Activated CD4-positive, alpha-beta T cell treated with anti-CD3 and anti-CD28 coated beads, Interleukin-10, Interleukin-2, amounts not matched to agents 100 ng/mL and 50 ng/mL, durations not matched to agents 16 hours and 8 hours (primary cell): ENCODE measurements around the gene TCF4.

Experiments
- DNase-seq: peaks from one replicate; pipeline ENCODE4 v3.0.0-alpha.2; 2020

The TCF4 gene

DNA sequence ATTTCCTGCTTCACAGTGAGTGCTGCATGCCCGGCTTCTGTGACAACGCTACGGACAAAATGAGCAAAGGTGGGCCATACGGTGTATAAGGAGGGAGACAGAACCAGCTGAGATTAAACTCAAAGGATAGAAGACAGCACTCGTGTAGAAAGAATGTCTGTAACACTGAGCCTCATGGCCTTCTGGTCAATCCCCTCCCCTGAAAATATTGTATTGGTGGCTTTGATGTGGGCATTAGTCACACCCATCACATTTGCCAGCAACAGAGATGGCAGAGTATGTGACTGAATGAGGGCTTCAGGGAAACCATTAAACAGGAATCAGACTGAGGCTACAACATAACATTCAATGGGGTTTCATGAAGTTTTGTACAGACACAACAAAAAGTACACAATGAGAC lies 341.0 kb downstream of the TCF4 start:
- no peak for DNase-seq

DNA sequence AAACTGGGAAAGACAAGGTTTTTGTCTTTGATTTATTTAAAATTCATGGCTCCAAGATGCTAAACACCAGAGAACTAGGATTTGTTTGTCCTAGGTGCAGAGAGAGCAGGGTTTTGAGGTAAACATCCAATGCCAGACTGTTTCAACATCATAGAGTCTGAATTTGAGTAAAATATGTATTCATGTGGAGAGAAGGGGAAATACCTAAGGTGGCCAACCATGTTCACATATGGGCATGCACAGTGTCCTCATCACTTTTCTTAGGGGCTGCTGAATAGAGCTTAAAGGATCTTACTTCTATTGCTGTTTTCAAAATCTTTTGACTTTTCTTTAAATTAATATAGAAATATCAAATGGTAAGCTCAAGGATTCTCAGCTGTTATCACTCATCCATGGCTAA lies 341.7 kb downstream of the TCF4 start:
- DNase-seq: peak; percentile 40

- no peak for DNase-seq
These were observed 342.8 kb downstream of the TCF4 start for GRCh38 chr18:55245211-55245614.

GRCh38 chr18:55244546-55244945 lies 343.4 kb downstream of the TCF4 start:
- no peak for DNase-seq

GRCh38 chr18:55243857-55244256 lies 344.1 kb downstream of the TCF4 start:
- no peak for DNase-seq

GRCh38 chr18:55243255-55243654 lies 344.7 kb downstream of the TCF4 start:
- no peak for DNase-seq

- DNase-seq: peak; percentile 7
These were observed 347.0 kb downstream of the TCF4 start for GRCh38 chr18:55240978-55241377.

- no peak for DNase-seq
These were observed 348.3 kb downstream of the TCF4 start for GRCh38 chr18:55239740-55240139.

DNA sequence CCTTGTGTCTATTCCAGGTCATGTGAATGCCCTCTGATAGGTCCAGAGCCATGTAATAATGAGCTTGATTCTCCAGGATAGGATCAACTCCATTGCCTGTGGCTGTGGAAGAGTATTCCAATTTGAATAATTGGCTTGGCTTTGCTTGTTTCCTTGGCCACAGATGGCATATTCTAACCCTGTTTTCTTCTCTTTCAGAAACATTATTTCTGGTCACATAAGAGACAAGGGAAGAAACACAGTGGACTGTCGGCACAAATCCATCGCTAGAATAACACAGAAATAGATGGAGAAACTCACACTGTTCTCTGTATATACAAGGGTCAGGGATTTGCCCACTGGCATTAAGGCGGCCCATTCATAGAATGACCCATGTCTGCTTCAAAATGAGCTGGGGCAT lies 350.3 kb downstream of the TCF4 start:
- DNase-seq: no peak

DNA sequence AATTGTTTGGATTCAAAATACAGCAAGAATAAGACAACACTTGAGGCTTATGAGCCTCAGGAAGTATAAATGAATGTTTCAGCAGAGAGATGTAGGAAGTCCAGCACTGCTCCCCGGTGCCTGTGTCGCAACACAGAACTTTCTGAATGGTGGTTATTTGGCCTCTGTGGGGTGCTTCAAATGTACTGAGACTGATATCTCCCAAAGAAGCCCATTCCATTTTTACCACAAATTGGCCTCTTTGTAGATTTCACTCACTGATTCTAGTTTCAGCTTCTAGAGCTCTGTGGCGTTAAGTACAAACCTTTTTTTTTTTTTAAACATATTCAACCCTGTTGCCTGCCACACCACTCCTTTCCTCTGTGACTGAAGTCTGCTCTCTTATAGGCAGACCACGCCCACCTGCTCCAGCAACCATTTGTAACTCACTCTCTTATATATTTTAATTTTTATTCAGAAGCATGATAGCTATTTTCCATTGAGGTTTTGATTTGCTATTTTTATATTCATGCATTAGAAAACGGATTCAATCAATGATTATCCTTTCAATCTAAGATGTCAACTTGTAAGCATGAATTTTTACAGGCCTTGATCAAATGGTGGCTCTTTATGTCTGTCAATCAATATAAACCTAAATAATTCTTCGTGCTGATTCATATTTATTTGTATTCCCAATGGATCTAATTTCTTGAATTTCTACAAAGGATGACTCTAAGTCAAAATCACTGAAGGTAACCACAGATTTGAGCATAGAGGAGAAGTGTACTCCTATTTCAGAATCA lies 351.7 kb downstream of the TCF4 start:
- DNase-seq: peak; percentile 45

DNA sequence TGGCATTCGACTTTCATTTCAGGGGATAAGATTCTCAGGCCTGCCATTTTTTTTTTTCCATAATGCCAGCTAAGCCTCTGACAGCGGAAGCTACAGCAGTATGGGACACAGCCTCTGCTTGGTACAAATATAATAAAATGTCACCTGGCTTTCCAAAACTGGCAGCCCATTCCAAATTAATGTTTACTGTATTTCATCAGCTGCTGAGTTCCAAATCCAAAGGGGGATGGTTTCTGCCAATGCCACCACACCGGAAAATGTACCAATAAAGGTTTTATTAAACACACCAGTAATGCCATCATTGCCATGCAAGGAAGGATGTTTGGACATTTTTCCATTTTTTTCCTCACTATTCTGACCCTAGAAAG lies 352.9 kb downstream of the TCF4 start:
- no peak for DNase-seq

GRCh38 chr18:55234366-55235093 lies 353.5 kb downstream of the TCF4 start:
- peak; percentile 81 for DNase-seq

GRCh38 chr18:55233857-55234256 lies 354.1 kb downstream of the TCF4 start:
- DNase-seq: no peak

GRCh38 chr18:55232506-55232905 lies 355.5 kb downstream of the TCF4 start:
- DNase-seq: no peak

DNA sequence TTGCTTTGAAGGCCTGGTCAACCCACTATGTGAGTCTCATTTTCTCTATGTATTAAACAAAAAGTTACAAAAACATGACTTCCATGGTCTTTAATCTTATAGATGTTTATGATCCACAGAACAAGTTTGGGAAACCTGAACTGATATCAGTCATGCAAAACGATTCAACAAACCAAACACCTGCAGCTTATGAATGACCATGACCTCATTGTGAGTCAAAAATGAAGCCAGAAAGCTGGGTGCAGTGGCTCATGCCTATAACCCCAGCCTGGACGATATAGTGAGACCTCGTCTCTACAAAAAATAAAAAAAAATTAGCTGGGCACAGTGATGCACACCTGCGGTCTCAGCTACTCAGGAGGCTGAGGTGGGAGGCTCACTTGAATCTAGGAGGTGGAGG lies 358.3 kb downstream of the TCF4 start:
- DNase-seq: no peak

DNA sequence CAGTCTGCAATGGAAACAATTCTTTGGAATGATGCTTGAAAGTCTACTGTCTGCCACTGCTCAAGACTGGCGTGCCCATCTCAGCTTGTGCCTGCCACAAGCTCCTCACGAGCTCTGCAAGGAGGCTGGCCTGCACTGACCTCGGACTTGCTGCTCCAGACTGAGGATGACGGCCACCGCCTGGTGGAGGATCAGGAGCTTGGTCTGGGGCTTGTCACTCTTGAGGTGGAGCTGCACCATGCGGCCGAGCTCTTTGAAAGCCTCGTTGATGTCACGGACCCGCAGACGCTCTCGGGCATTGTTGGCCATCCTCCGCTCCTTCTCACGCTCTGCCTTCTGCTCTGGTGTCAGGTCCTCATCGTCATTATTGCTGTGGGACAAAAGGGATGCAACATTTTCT lies 359.3 kb downstream of the TCF4 start:
- no peak for DNase-seq

DNA sequence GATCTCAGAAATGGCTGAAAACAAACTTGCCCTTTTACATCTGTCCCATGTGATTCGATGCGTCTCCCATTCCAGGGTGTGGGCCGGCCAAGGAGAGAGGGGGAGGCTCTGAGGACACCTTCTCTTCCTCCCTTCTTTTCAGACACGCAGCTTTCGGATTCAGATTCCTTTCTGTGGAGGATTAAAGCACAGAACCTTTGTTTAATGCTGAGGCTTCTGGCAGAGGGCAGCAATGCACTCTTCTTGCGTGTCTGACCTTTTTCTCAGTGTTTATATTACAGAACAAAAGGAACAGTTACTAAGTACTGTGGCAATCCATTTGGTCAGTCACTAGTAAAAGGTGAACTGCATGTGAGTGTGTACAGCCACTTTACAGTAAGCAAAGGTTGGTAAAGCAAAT lies 359.8 kb downstream of the TCF4 start:
- no peak for DNase-seq

DNA sequence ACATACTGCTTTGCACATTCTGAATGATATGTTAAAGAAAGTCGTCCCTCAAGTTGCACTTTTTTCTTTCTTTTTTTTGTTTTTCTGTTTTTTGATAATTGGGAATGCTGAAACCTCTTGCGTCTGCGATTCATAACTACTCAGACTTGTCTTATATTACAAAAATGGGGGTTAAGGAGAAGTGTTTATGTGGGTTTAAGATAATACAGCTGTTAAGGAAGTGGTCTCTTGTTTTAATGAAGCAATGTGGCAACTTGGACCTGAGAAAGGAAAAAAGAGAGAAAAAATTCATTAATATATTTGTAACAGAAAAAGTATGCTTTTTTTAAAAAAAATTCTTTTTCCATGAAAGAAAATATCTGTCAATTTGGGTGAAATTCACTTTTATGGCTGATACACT lies 360.2 kb downstream of the TCF4 start:
- no peak for DNase-seq

- no peak for DNase-seq
These were observed 361.9 kb downstream of the TCF4 start for GRCh38 chr18:55226044-55226443.

DNA sequence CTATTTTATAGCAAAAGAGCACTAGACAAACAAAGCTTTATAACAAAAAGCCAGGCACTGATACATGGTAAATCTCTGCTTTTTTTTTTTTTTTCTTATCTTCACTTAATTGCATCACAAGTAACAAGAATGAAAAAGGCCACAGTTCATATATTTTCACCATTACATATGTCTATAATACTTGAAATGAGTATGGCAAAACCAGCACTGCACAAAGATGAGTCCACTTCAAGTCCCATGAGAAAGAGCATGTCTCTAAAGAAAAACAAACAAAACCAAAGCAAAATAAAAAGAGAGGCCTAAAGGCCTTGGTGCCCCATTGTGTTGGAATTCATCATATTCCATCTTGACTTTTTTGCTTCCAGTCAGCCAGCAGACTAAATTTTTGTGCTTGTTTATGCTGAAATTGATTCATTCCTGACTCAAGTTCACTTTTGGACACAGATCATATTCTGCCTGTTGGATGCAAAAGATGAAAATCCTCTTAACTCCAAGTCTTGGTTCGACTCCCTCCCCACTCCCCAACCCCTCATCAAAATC lies 363.8 kb downstream of the TCF4 start:
- DNase-seq: no peak

DNA sequence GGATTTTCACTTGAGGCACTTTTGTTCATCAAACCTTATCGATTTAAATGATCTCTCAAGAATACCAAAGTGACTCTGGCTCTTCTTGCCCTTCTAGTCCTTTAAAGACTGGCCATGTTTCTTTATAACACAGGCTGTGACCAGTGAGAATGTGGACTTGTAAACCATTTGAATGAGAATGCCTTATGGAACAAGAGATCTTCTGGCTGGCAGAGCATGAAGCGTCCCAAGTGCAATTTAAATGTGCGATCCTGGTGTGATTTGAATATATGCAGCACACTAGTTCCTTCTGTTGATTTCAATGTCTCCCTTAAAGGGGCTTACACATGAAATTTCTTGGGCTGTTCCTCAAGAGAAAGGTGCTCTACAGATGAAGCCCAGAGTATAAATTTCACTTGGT lies 366.4 kb downstream of the TCF4 start:
- no peak for DNase-seq

- no peak for DNase-seq
These were observed 367.5 kb downstream of the TCF4 start for GRCh38 chr18:55220523-55220922.

- no peak for DNase-seq
These were observed 368.2 kb downstream of the TCF4 start for GRCh38 chr18:55219823-55220222.

DNA sequence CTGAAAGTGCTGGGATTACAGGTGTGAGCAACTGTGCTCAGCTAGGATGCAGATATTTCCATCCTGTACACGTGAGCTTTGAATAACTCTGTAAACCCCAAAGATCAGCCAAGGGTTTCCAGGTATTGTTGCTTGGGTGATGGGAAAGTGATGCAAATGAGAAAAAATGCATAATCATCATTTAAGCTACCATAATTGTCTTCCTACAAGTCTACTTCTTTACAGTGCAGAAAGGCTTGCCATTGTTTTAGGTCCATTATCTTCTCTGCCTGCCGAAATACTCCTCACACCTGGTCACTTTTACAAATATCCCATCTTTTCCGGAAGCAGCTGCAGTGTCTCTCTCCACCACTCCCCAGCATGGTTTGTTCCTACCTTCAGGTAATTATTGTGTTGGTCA lies 368.9 kb downstream of the TCF4 start:
- no peak for DNase-seq
